ENCODE results near the gene C1QTNF1. TPM values are rescaled to one million over a fixed set of nuclear protein-coding genes. Genes with fewer than 3 reads are reported as not detected.

The C1QTNF1 gene
- total and polyA plus RNA-seq, 2 donors (not counting 3 experiments of a cell fraction or from before 2014, with no cell fraction given) = 2.5 to 4.0 TPM

DNA sequence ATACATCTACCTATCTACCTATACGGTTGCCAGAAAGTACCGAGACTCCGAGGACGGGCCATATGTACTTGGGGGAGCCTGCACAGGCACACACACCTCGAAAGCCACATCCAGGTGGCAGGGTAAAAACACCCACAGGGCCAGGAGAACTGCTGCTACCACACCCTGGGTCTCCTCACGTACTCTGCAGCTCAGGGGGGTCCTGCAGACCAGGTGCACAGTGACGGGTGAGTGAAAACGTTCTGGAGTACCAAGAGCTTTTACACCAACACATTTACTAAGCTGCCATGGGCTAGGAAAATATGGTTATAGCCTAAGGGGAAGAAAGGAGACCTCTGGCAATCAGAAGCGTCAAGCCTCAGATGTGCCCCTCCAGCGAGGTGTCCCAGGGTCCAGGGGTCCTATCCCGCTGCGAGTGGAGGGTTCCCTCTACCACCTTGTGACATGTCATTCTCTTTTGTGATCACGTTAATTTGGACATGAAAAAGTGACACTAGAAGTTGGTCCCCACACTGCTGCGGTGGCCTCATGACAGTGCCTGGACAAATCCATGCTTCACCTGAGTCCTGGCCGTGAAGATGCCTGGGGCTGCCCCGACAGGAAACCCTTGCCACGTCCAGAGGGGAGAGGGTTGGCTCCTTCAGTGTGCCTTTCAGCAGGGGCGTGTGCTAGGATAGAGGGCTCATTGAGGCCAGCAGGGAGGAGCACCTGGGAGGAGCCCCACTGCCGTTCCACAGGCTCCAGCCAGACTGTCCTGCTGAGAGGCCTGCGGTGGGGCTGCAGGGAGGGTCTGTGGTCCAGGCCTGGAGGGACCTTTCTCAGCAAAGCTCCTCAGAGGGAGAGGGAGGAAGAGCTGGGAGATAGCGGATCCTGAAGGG lies 16.2 kb upstream of the C1QTNF1 start:
- Histone ChIP-seq H3K9me1 (replicated peaks; ENCODE audit: control insufficient read depth, extremely low read depth, insufficient read depth, low read length) (no peaks in the 10 kb centered on the region), H3K4me1 (ENCODE audit: control insufficient read depth, extremely low read depth, insufficient read depth, low read length) (peaks cover 52% of the 10 kb centered on the region), H3K9me3 (replicated peaks; ENCODE audit: control insufficient read depth, insufficient read depth, low read length) (no peaks in the 10 kb centered on the region), H3K36me3 (ENCODE audit: control insufficient read depth in 2 of 2, extremely low read depth in 1 of 2, insufficient read depth in 2 of 2, low read length in 2 of 2) (peaks cover 3% of the 10 kb centered on the region in 2 experiments), H4K20me1 (replicated peaks; ENCODE audit: control insufficient read depth, extremely low read depth, insufficient read depth, low read length) (no peaks in the 10 kb centered on the region), H3K9ac (replicated peaks; ENCODE audit: extremely low read depth, insufficient read depth, low read length) (no peak overlapping the region), H3K4me2 (ENCODE audit: insufficient read depth, low read length) (peak overlapping the region; percentile 53), H3K27me3 (ENCODE audit: control insufficient read depth in 2 of 2, insufficient read depth in 2 of 2, low read length in 2 of 2) (no peaks in the 10 kb centered on the region), H2AFZ (ENCODE audit: low read depth, low read length) (no peak overlapping the region), H3K79me2 (ENCODE audit: control insufficient read depth, insufficient read depth, low read length) (peaks cover 57% of the 10 kb centered on the region), H3K27ac (ENCODE audit: insufficient read depth, low read depth, low read length) (no peak overlapping the region), H3K4me3 (replicated peaks in 1 of 3; ENCODE audit: insufficient read depth in 1 of 3, low read depth in 1 of 3, low read length in 3 of 3) (peak overlapping the region in 1 of 3 experiments; percentile 69)
- FAIRE-seq = no peak
- BruUV-seq (replicated peaks) = no TSS peak
- no peak for TF ChIP-seq EZH2 (IDR thresholded peaks at IDR 0.05; ENCODE audit: borderline replicate concordance, low read depth, low read length, severe bottlenecking)
- no peak for TF ChIP-seq FOS (IDR thresholded peaks at IDR 0.05; ENCODE audit: borderline replicate concordance, insufficient read depth, low read length)
- intact Hi-C loops (cut with micrococcal nuclease) = loop anchor here (2.0 kb wide), 1 partner anchor 15 kb away; no protein-coding TSS in a partner anchor
- ChIA-PET POLR2A (no interaction called here), CTCF (interaction anchor here (0.6 kb wide), 1 partner anchor 32 kb away, joined by 3 read pairs; no protein-coding TSS in a partner anchor)
- no peak for DNase-seq (ENCODE audit: low read depth, low spot score)
- dilution Hi-C loops (cut with MboI; ENCODE audit: extremely low pct_ligation_motif_present, low sequenced_read_pairs) = no loop called here

GRCh38 chr17:79008666-79009387 lies 15.1 kb upstream of the C1QTNF1 start:
- Histone ChIP-seq H2AFZ (ENCODE audit: low read depth, low read length) (no peak overlapping the region), H3K79me2 (ENCODE audit: control insufficient read depth, insufficient read depth, low read length) (peaks cover 46% of the 10 kb centered on the region), H3K27me3 (ENCODE audit: control insufficient read depth in 2 of 2, insufficient read depth in 2 of 2, low read length in 2 of 2) (no peaks in the 10 kb centered on the region), H3K4me3 (replicated peaks in 1 of 3; ENCODE audit: insufficient read depth in 1 of 3, low read depth in 1 of 3, low read length in 3 of 3) (peak overlapping the region; percentile 47 to 96 (median 69)), H4K20me1 (replicated peaks; ENCODE audit: control insufficient read depth, extremely low read depth, insufficient read depth, low read length) (no peaks in the 10 kb centered on the region), H3K4me2 (ENCODE audit: insufficient read depth, low read length) (peak overlapping the region; percentile 53), H3K4me1 (ENCODE audit: control insufficient read depth, extremely low read depth, insufficient read depth, low read length) (peaks cover 52% of the 10 kb centered on the region), H3K27ac (ENCODE audit: insufficient read depth, low read depth, low read length) (peak overlapping the region; percentile 61), H3K9ac (replicated peaks; ENCODE audit: extremely low read depth, insufficient read depth, low read length) (peak overlapping the region; percentile 76), H3K9me3 (replicated peaks; ENCODE audit: control insufficient read depth, insufficient read depth, low read length) (no peaks in the 10 kb centered on the region), H3K9me1 (replicated peaks; ENCODE audit: control insufficient read depth, extremely low read depth, insufficient read depth, low read length) (no peaks in the 10 kb centered on the region), H3K36me3 (ENCODE audit: control insufficient read depth in 2 of 2, extremely low read depth in 1 of 2, insufficient read depth in 2 of 2, low read length in 2 of 2) (peaks cover 0 to 3% of the 10 kb centered on the region in 2 experiments)
- no peak for DNase-seq (ENCODE audit: low read depth, low spot score)
- FAIRE-seq = peak; percentile 49
- ChIA-PET CTCF (interaction anchor here (0.6 to 2.6 kb wide), 6 partner anchors 11 to 36 kb away, joined by 3 to 7 read pairs (median 4); no protein-coding TSS in a partner anchor), POLR2A (interaction anchor here (0.6 kb wide), 1 partner anchor 146 kb away, joined by 5 read pairs; no protein-coding TSS in a partner anchor)
- BruUV-seq (replicated peaks) = TSS peak; percentile 25
- dilution Hi-C loops (cut with MboI; ENCODE audit: extremely low pct_ligation_motif_present, low sequenced_read_pairs) (no loop called here), intact Hi-C loops (cut with micrococcal nuclease) (loop anchor here (1.0 to 2.0 kb wide), 2 partner anchors 16 to 22 kb away; no protein-coding TSS in a partner anchor)
- no peak for TF ChIP-seq GATA2 (IDR thresholded peaks at IDR 0.05; ENCODE audit: insufficient read depth, insufficient read length, low read depth, low read length)
- TF ChIP-seq JUN (IDR thresholded peaks at IDR 0.05; ENCODE audit: borderline replicate concordance, insufficient read depth, insufficient read length, low read depth) = no peak
- no peak for TF ChIP-seq POLR2A (IDR thresholded peaks at IDR 0.05; ENCODE audit: low read depth, low read length)
- no peak for TF ChIP-seq EZH2 (IDR thresholded peaks at IDR 0.05; ENCODE audit: borderline replicate concordance, low read depth, low read length, severe bottlenecking)
- TF ChIP-seq, protein P1, sequence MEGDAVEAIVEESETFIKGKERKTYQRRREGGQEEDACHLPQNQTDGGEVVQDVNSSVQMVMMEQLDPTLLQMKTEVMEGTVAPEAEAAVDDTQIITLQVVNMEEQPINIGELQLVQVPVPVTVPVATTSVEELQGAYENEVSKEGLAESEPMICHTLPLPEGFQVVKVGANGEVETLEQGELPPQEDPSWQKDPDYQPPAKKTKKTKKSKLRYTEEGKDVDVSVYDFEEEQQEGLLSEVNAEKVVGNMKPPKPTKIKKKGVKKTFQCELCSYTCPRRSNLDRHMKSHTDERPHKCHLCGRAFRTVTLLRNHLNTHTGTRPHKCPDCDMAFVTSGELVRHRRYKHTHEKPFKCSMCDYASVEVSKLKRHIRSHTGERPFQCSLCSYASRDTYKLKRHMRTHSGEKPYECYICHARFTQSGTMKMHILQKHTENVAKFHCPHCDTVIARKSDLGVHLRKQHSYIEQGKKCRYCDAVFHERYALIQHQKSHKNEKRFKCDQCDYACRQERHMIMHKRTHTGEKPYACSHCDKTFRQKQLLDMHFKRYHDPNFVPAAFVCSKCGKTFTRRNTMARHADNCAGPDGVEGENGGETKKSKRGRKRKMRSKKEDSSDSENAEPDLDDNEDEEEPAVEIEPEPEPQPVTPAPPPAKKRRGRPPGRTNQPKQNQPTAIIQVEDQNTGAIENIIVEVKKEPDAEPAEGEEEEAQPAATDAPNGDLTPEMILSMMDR (IDR thresholded peaks at IDR 0.05; ENCODE audit: extremely low read depth in 1 of 2, insufficient read depth in 1 of 2, low read depth in 1 of 2, low read length in 2 of 2) = no peak
- no peak for TF ChIP-seq MYC (IDR thresholded peaks at IDR 0.05; ENCODE audit: low read depth, low read length)
- TF ChIP-seq, protein P2, sequence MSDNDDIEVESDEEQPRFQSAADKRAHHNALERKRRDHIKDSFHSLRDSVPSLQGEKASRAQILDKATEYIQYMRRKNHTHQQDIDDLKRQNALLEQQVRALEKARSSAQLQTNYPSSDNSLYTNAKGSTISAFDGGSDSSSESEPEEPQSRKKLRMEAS (IDR thresholded peaks at IDR 0.05; ENCODE audit: insufficient read depth, insufficient read length) = no peak
- TF ChIP-seq POLR2AphosphoS5 (IDR thresholded peaks at IDR 0.05; ENCODE audit: insufficient read depth, low read depth, low read length) = no peak
- TF ChIP-seq FOS (IDR thresholded peaks at IDR 0.05; ENCODE audit: borderline replicate concordance, insufficient read depth, low read length) = no peak
